ENCODE data around the gene SNX13.

SNX13 gene

GRCh38 chr7:17779381-17779780 lies 160.9 kb downstream of the SNX13 start:
- Histone ChIP-seq H3K27ac (ENCODE audit: low read length) (no peak overlapping the region), H3K4me1 (ENCODE audit: low read length) (no peaks in the 10 kb centered on the region), H3K9ac (ENCODE audit: low read length) (no peak overlapping the region), H3K4me2 (ENCODE audit: low read depth, low read length) (no peak overlapping the region), H3F3A (ENCODE audit: insufficient read depth, low read length) (no peaks in the 10 kb centered on the region), H3K79me2 (ENCODE audit: low read length) (no peaks in the 10 kb centered on the region), H3K27me3 (replicated peaks; ENCODE audit: insufficient read depth, low read length) (no peaks in the 10 kb centered on the region), H3K4me3 (ENCODE audit: low read length) (no peak overlapping the region), H3K36me3 (replicated peaks; ENCODE audit: insufficient read depth, low read length) (no peaks in the 10 kb centered on the region), H4K20me1 (ENCODE audit: insufficient read depth, low read length) (no peaks in the 10 kb centered on the region), H2AFZ (ENCODE audit: low read length) (no peak overlapping the region), H3K9me3 (replicated peaks; ENCODE audit: insufficient read depth, low read length) (no peaks in the 10 kb centered on the region), H3K9me2 (replicated peaks; ENCODE audit: insufficient read depth, low read length) (no peaks in the 10 kb centered on the region)
- TF ChIP-seq CTCF (IDR thresholded peaks at IDR 0.05; ENCODE audit: low read length) = no peak
- no peak for TF ChIP-seq EZH2phosphoT487 (IDR thresholded peaks at IDR 0.05; ENCODE audit: low read length)
- TF ChIP-seq EZH2 (optimal IDR thresholded peaks at IDR 0.05; ENCODE audit: low read depth, low read length) = no peak
- no peak for DNase-seq

GRCh38 chr7:17774716-17775288 lies 165.5 kb downstream of the SNX13 start:
- H3K4me2 ChIP-seq (ENCODE audit: low read depth, low read length) = no peak overlapping the region
- DNase-seq = no peak
- H4K20me1 ChIP-seq (ENCODE audit: insufficient read depth, low read length) = no peaks in the 10 kb centered on the region
- no peak overlapping the region for H3K4me3 ChIP-seq (ENCODE audit: low read length)
- H3K79me2 ChIP-seq (ENCODE audit: low read length) = no peaks in the 10 kb centered on the region
- no peak for TF ChIP-seq CTCF (IDR thresholded peaks at IDR 0.05; ENCODE audit: low read length)
- TF ChIP-seq EZH2phosphoT487 (IDR thresholded peaks at IDR 0.05; ENCODE audit: low read length) = no peak
- TF ChIP-seq EZH2 (optimal IDR thresholded peaks at IDR 0.05; ENCODE audit: low read depth, low read length) = no peak
- H3K9ac ChIP-seq (ENCODE audit: low read length) = no peak overlapping the region
- no peaks in the 10 kb centered on the region for H3K36me3 ChIP-seq (replicated peaks; ENCODE audit: insufficient read depth, low read length)
- H2AFZ ChIP-seq (ENCODE audit: low read length) = no peak overlapping the region
- no peaks in the 10 kb centered on the region for H3K27me3 ChIP-seq (replicated peaks; ENCODE audit: insufficient read depth, low read length)
- no peak overlapping the region for H3K27ac ChIP-seq (ENCODE audit: low read length)
- H3K9me2 ChIP-seq (replicated peaks; ENCODE audit: insufficient read depth, low read length) = no peaks in the 10 kb centered on the region
- peaks cover 19% of the 10 kb centered on the region for H3K4me1 ChIP-seq (ENCODE audit: low read length)
- H3F3A ChIP-seq (ENCODE audit: insufficient read depth, low read length) = peaks cover 5% of the 10 kb centered on the region
- no peaks in the 10 kb centered on the region for H3K9me3 ChIP-seq (replicated peaks; ENCODE audit: insufficient read depth, low read length)

GRCh38 chr7:17774248-17774647 lies 166.0 kb downstream of the SNX13 start:
- no peak overlapping the region for H2AFZ ChIP-seq (ENCODE audit: low read length)
- H3K9ac ChIP-seq (ENCODE audit: low read length) = no peak overlapping the region
- H3K27me3 ChIP-seq (replicated peaks; ENCODE audit: insufficient read depth, low read length) = no peaks in the 10 kb centered on the region
- no peaks in the 10 kb centered on the region for H3K9me2 ChIP-seq (replicated peaks; ENCODE audit: insufficient read depth, low read length)
- H3F3A ChIP-seq (ENCODE audit: insufficient read depth, low read length) = peaks cover 5% of the 10 kb centered on the region
- no peak overlapping the region for H3K4me3 ChIP-seq (ENCODE audit: low read length)
- H3K4me1 ChIP-seq (ENCODE audit: low read length) = peaks cover 19% of the 10 kb centered on the region
- no peaks in the 10 kb centered on the region for H4K20me1 ChIP-seq (ENCODE audit: insufficient read depth, low read length)
- H3K36me3 ChIP-seq (replicated peaks; ENCODE audit: insufficient read depth, low read length) = no peaks in the 10 kb centered on the region
- no peaks in the 10 kb centered on the region for H3K9me3 ChIP-seq (replicated peaks; ENCODE audit: insufficient read depth, low read length)
- no peak for DNase-seq
- H3K79me2 ChIP-seq (ENCODE audit: low read length) = no peaks in the 10 kb centered on the region
- no peak overlapping the region for H3K27ac ChIP-seq (ENCODE audit: low read length)
- TF ChIP-seq EZH2 (optimal IDR thresholded peaks at IDR 0.05; ENCODE audit: low read depth, low read length) (no peak), EZH2phosphoT487 (IDR thresholded peaks at IDR 0.05; ENCODE audit: low read length) (no peak), CTCF (IDR thresholded peaks at IDR 0.05; ENCODE audit: low read length) (no peak)
- no peak overlapping the region for H3K4me2 ChIP-seq (ENCODE audit: low read depth, low read length)
